Kidney (tissue), 14 donors: Measurements from ENCODE around the gene ZDHHC13. TPM values are rescaled to one million over a fixed set of nuclear protein-coding genes. Genes with fewer than 3 reads are reported as not detected.
A peak's percentile ranks its signal among the peaks of the same experiment; 100 is the strongest.

ENCODE experiments used
- DNase-seq, 5 donors: peaks; one replicate each; pipeline ENCODE4 v3.0.0-alpha.2; 2013 to 2020
- FAIRE-seq: peaks from 2 replicates; lab custom pipeline; 2012; peaks lifted over from hg19 to GRCh38; lab: Jason Lieb, UNC
- H3K27ac ChIP-seq, 2 donors: one replicate each; pipeline ENCODE4 v1.7.0; 2013; ENCODE audit warnings: low read depth in 2 of 2, low read length in 2 of 2, inconsistent platforms in 1 of 2
- H3K27me3 ChIP-seq: one replicate; pipeline ENCODE4 v1.7.1; 2013; ENCODE audit warnings: low read length, inconsistent platforms; ENCODE audit not compliant: control insufficient read depth, insufficient read depth
- H3K36me3 ChIP-seq, 3 donors: one replicate each; pipeline versions ENCODE4 v1.7.0 to v1.7.1; 2013; ENCODE audit warnings: low read length in 3 of 3, control low read depth in 1 of 3, inconsistent platforms in 1 of 3; ENCODE audit not compliant: insufficient read depth in 3 of 3, control insufficient read depth in 2 of 3
- H3K4me1 ChIP-seq, 3 donors: one replicate each; pipeline versions ENCODE4 v1.7.0 to v1.7.1; 2013; ENCODE audit warnings: low read length in 3 of 3, inconsistent platforms in 1 of 3, low read depth in 1 of 3; ENCODE audit not compliant: control insufficient read depth in 2 of 3, insufficient read depth in 2 of 3
- H3K4me3 ChIP-seq, 3 donors: one replicate each; pipeline versions ENCODE4 v1.7.0 to v1.8.1; 2013; ENCODE audit warnings: low read length in 3 of 3, control low read depth in 1 of 3, inconsistent platforms in 1 of 3
- H3K9ac ChIP-seq, 3 donors: one replicate each; pipeline versions ENCODE4 v1.7.0 to v1.7.1; 2013; ENCODE audit warnings: low read length in 3 of 3, control low read depth in 1 of 3, inconsistent platforms in 1 of 3
- H3K9me3 ChIP-seq, 3 donors: one replicate each; pipeline versions ENCODE4 v1.7.0 to v1.7.1; 2013; ENCODE audit warnings: low read length in 3 of 3, control low read depth in 1 of 3, inconsistent platforms in 1 of 3; ENCODE audit not compliant: control insufficient read depth in 2 of 3, insufficient read depth in 1 of 3
- CTCF ChIP-seq: IDR thresholded peaks from 3 replicates; pipeline ENCODE4 v1.5.1; 2012; ENCODE audit warnings: mild to moderate bottlenecking, moderate library complexity, borderline replicate concordance; ENCODE audit not compliant: insufficient read depth; ENCODE audit errors: extremely low read depth
- intact Hi-C: fragments of 100-400 bp; cut with DNase I; formaldehyde crosslinking; loops from one replicate; pipeline ENCODE4 v1.11.1; 2022
- polyA plus RNA-seq: library from polyadenylated mRNA; stranded (reverse); fragments of 350-450 nt; fragmentation: Illumina TruSeq; extraction: RNeasy Lipid Tissue Mini Kit (QIAGEN cat#74804); gene quantifications from one replicate; pipeline ENCODE4 v1.2.3, GENCODE V29; 2014; ENCODE audit warnings: low read depth, low replicate concordance; ENCODE audit not compliant: insufficient read depth
- total RNA-seq: library from RNA; stranded (reverse); fragmentation: NEBNext Ultra II Directional; extraction: Animal tissue kit (Norgen Biotek cat#: 25700); gene quantifications from one replicate; pipeline ENCODE4 v1.2.1, GENCODE V29; 2021
- donor health status: control.
- donor health status: control.
- donor health status: control.
- donor health status: control.
- donor health status: control.
- donor health status: DM: yes; HTN: yes; CAD: no.
- donor health status: Normal renal cell carcinoma (clear cell type).

The ZDHHC13 gene
- total and polyA plus RNA-seq, 2 donors from 2014 or later = 13.1 to 18.9 TPM

GRCh38 chr11:19080579-19080993, 36.4 kb upstream of the ZDHHC13 start:
- no peak overlapping the region for H3K27ac ChIP-seq
- FAIRE-seq (no peak), DNase-seq (peak in 2 of 5 donors; percentile 9 to 77)
- no peak overlapping the region for H3K9ac ChIP-seq
- no peaks in the 10 kb centered on the region for H3K27me3 ChIP-seq
- no peak overlapping the region for H3K4me3 ChIP-seq
- no peaks in the 10 kb centered on the region for H3K4me1 ChIP-seq
- H3K9me3 ChIP-seq = no peaks in the 10 kb centered on the region
- H3K36me3 ChIP-seq = no peaks in the 10 kb centered on the region
- TF ChIP-seq CTCF = no peak
- intact Hi-C loops = no loop called here

- no peak for TF ChIP-seq CTCF
- no peak for FAIRE-seq
- H3K4me1 ChIP-seq = no peaks in the 10 kb centered on the region
These were observed 33.8 kb upstream of the ZDHHC13 start for GRCh38 chr11:19083166-19083565.

GRCh38 chr11:19084661-19085315, 32.2 kb upstream of the ZDHHC13 start:
- no peak overlapping the region for H3K9ac ChIP-seq
- no peaks in the 10 kb centered on the region for H3K36me3 ChIP-seq
- no peak overlapping the region for H3K4me3 ChIP-seq
- no peaks in the 10 kb centered on the region for H3K9me3 ChIP-seq
- DNase-seq (no peak), FAIRE-seq (no peak)
- no peak overlapping the region for H3K27ac ChIP-seq
- intact Hi-C loops = no loop called here
- no peaks in the 10 kb centered on the region for H3K27me3 ChIP-seq
- TF ChIP-seq CTCF = no peak
- no peaks in the 10 kb centered on the region for H3K4me1 ChIP-seq

More at GRCh38 chr11:19083166-19083565, 33.8 kb upstream of the ZDHHC13 start:
- H3K27me3 ChIP-seq = no peaks in the 10 kb centered on the region
- H3K9me3 ChIP-seq = no peaks in the 10 kb centered on the region
- intact Hi-C loops = no loop called here
- H3K9ac ChIP-seq = no peak overlapping the region
- DNase-seq = no peak
- H3K4me3 ChIP-seq = no peak overlapping the region
- no peak overlapping the region for H3K27ac ChIP-seq
- H3K36me3 ChIP-seq = no peaks in the 10 kb centered on the region
